Vagina (tissue), 2 donors: ENCODE data around the gene CLPTM1L.

Source experiments
- POLR2A ChIP-seq, 2 donors: fragments of 450-650 bp; IDR thresholded peaks; one replicate each; pipeline ENCODE4 v1.6.1; 2017; ENCODE audit warnings: antibody characterized with exemption in 2 of 2, mild to moderate bottlenecking in 2 of 2, moderate library complexity in 2 of 2
- POLR2AphosphoS5 ChIP-seq, 2 donors: sonication (generic); formaldehyde crosslinking; IDR thresholded peaks; one replicate each; pipeline ENCODE4 v1.9.0; 2017; ENCODE audit warnings: antibody characterized with exemption in 2 of 2, mild to moderate bottlenecking in 2 of 2, low read depth in 1 of 2; ENCODE audit not compliant: insufficient read depth in 1 of 2
- TF ChIP-seq, protein P1 (sequence below), 3 experiments: fragments of 450-650 bp in 2 of 3; fragments of 200-600 bp in 1 of 3; sonication (generic) in 1 of 3; IDR thresholded peaks; one replicate each; pipeline ENCODE4 v1.5.1; 2017 to 2019; ENCODE audit warnings: antibody characterized with exemption in 3 of 3, mild to moderate bottlenecking in 2 of 3, moderate library complexity in 2 of 3

DNA sequence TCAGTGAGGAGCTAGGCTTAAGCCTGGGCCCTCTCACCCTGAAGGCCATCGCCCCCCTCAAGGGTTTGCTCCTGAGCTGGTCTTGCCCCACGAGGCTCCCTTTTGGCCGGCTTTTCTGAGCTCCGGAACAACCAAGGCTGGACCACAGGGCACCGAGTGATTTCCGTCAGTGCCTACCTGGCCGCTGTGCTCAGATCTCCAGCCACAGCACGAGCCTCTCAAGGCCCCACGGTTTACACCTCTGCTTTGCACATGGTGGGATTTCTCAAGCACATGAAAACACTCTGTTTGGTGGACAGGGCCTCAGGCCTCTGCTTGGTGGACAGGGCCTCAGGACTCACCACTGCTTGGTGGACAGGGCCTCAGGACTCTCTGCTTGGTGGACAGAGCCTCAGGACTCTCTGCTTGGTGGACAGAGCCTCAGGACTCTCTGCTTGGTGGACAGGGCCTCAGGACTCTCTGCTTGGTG, 15.8 kb downstream of the CLPTM1L start:
- TF ChIP-seq, protein P1, sequence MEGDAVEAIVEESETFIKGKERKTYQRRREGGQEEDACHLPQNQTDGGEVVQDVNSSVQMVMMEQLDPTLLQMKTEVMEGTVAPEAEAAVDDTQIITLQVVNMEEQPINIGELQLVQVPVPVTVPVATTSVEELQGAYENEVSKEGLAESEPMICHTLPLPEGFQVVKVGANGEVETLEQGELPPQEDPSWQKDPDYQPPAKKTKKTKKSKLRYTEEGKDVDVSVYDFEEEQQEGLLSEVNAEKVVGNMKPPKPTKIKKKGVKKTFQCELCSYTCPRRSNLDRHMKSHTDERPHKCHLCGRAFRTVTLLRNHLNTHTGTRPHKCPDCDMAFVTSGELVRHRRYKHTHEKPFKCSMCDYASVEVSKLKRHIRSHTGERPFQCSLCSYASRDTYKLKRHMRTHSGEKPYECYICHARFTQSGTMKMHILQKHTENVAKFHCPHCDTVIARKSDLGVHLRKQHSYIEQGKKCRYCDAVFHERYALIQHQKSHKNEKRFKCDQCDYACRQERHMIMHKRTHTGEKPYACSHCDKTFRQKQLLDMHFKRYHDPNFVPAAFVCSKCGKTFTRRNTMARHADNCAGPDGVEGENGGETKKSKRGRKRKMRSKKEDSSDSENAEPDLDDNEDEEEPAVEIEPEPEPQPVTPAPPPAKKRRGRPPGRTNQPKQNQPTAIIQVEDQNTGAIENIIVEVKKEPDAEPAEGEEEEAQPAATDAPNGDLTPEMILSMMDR (IDR thresholded peaks at IDR 0.05), result no peak
- TF ChIP-seq POLR2A (IDR thresholded peaks at IDR 0.05), result no peak
- TF ChIP-seq POLR2AphosphoS5 (IDR thresholded peaks at IDR 0.05; ENCODE audit: insufficient read depth in 1 of 2, low read depth in 1 of 2), result no peak
